HG03108 (cell line): Measurements from ENCODE around the gene ZNF516.

Experiments used
- ATAC-seq: cut with Tn5 transposase; IDR thresholded peaks from one replicate; pipeline ENCODE4 v1.9.1; 2021; ENCODE audit warnings: moderate library complexity; ENCODE audit not compliant: unreplicated experiment

The ZNF516 gene

DNA sequence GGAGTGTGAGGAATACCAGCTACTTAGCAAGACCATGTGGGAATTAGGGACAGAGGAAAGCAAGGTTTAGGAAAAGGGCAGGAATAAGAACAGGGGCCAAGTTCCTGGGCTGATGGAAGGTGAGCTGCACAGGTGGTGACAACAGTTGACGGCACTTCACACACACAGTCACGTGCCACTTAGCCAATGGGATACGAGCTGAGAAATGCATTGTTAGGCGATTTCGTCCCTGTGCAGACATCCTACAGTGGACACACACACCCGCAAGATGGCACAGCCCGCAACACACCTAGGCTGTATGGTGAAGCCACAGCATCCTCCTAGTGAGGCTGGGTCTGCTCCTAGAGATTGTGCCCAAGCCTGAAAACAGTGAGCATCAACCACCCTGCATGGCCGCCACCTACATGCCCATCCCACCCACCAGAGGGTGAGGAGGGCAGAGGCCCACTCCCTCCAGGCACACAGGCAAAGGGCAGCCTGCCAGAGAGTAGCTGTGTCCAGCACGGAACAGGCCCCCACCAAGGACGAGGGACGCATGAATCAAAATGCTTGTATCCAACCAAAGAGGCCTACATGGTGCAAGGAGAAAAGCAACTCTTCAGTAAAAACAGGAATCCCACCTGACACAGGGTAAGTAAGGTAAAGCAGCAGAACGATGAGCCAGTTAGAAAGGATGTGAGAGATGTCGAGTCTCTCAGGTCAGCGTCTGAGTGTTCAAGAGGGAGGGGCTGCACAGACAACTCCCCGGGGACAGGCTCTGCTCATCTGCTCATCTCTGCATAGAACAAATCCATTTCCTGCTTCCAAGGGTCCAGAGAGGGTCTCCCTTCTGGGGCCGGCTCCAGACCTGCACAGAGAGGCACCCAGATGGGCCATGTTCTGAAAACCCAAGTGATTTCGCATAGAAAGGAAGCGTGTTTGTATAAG, 51.3 kb downstream of the ZNF516 start:
- no peak for ATAC-seq

DNA sequence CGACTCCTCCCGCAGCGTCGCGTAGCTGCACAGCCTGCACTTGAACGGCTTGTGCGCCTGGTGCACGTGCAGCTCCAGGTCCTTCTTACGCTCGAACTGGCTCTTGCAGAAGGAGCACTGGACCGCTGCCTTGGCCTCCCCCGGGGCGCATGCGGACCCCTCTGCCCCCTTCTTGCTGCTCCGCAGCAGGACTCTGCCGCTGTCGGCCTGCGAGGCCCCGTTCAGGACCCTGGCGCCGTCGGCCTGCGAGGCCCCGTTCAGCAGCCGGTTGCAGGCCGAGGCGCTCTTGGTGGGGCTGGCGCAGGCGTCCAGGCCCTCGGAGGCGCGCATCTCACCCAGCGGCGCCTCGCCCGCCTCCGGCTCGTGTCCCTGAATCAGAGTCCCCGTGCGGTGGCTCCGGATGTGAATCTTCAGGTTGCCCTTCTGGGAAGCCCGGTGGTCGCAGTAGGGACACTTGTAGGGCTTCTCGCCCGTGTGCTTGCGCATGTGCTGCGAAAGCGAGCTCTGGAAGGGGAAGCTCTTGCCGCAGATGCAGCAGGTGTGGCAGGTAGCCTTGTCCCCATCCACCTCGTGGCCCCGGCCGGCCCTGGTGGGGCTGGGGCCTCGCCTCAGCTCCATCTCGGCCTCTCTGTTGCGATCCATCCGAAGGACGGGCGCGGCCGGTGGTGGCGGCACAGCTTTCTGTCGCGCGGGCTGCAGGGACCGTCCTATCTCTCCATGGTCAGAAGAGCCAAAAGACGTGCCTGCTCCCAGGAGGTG, 52.5 kb downstream of the ZNF516 start:
- ATAC-seq, result no peak

DNA sequence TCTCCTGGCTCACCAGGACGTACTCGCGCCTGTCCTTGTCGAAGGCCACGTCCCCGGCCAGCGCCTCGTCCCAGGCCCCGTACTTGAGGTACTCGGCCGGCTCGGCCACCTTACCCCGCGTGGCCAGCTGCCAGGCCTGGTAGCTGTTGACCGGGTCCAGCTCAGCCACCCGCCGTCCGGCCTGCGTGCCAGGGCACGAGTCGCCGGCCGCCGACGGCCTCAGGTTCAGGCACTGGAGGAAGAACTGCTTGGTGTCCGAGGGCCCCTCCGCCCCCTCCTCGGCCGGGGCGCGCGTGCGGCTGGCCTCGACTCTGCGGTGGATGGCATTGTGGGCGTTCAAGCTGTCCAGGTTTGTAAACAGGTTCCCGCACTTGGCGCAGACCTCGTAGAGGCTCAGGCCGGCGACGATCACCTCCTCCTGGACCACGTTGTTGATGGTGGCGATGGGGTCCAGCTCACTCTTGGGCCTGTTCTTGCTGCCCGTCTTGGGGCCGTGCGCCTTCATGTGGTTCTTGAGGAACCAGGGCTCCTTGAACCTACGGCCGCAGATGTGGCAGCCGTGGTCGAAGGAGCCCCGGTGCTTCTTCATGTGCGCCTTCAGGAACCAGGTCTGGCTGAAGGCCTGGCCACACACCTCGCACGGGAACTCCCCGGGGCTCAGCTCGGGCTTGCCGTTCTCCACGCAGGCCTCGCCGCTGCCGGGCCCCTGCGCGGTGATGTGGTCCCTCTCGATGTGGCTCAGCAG, 53.2 kb downstream of the ZNF516 start:
- ATAC-seq, result no peak

DNA sequence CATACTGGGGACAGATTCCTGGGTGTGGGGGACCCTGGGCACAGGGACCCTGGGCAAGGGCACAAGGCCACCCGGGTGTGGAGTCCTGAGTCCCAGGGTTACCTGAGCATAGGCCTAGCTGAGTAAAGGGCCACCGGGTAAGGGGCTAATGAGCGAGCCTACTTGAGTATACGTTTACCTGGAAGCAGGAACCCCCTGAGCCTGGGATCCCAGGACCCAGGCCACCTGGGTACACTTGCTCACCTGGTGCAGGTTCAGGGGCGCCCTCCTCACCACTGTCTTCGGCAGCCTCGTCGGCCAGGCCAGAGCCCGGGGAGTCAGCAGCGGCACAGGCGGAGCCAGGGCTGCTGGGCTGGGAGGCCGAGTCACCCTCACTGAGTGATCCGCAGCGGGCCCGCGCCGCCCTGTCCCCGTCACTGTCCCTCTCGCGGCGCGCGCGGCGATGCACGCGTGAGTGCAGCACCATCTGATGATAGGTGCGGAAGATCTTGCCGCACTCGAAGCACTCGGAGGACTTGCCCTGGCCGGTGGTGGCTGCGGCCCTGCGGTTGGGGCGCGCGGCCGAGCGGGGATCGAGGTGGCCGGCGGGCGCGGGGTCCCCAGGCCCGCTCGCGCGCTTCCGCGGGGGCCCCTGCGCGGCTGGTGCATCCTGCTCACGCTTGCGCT, 53.9 kb downstream of the ZNF516 start:
- ATAC-seq, result no peak

DNA sequence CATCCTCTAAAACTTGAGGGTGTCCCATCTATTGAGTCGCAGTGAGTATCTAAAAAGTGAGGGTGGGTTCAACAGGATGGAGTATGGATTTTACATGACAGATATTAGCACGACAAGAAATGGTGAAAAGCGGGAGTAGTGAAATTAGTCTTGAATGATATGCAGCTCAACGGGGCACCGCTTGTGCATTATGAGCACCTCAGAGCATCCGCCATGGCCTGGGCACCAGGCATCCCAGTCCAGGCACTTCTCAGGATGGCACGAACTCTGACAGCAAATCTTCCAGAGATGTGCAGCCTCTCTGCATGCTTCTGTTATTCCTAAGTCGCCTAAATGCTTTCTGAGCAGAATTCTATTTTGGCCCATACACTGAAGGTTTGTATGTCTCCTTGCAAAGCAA, 57.1 kb downstream of the ZNF516 start:
- no peak for ATAC-seq

DNA sequence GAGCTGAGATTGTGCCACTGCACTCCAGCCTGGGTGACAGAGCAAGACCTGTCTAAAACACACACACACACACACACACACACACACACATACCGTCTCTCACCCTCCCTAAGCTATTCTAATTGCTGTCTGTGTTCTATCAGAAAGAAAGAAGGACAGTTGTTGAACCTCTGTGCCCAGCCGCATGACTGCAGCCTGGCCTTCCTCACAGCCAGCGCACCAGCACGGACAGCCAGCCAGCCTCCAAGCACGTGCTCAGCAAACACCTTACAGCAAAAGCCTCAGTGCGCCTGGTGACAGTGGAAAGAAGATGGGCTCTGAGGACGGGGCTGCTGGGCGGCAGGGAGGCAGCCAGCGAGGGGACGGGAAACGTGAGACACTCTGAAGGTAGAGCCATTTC, 58.0 kb downstream of the ZNF516 start:
- no peak for ATAC-seq

DNA sequence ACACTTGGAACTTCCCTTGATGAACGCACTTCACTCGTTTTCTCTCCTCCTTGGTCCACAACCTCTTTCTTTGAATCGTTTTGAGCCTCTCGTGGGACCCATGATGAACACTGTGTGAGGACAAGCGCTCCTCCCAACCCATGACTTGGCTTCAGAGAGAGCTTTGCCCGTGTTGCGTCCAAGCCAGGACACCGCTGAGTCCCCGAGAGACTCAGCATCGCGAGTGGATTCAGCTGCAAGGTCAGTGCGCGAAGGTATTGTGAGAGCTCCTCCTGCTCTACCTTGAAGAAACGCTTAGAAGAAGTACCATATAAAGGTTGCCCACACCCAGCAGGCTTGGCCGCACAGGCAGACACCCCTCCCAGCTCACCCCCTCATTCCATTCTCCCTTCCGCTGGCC, 58.7 kb downstream of the ZNF516 start:
- ATAC-seq, result no peak

DNA sequence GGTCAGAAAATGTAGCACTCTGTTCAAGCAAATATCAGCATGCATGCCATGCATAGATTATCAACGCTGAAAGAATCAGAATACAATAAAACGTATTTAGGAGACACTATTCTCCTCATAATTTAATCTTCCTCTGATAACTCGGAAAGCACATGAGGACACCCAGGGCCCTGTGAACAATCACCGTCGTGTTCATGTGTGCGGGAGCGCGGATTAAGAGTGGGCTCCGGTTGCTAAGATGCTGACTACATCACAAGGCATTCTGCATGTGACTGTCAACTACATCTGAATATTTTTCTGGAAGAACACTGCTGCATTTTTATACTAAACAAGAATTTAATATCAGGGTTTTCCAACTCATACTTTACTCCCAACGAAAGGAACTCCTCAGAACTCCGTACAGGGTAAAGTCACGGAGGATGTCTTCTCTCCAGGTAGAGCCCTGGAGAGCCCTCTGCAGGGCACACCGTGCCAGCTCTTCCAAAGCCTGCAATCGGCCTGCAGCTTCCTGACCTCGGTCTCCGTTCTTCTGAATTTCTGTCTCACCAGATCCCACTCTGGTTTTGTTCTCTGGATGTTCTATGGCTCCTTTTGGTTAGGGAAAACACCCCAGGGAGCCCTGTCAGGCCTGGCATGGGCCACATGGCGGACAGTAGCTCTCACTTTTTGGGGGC, 59.6 kb downstream of the ZNF516 start:
- no peak for ATAC-seq

DNA sequence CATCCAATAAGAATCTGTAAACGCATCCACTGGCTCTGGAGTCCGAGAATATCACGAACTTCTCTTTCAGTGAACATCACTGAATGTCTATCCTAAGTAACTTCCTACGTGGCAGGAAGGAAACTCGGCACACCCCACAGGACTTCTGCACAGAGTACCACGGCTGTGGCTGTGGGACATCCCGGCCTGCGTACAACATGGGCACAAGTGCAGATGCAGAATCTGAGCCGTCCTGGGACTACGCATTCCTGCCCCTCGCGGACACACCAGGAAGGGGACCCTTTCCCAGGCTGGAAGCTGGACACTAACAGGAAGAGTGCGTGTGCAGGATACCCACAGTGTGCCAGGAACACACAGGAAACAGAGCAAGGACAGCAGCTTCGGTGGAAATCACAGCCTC, 60.6 kb downstream of the ZNF516 start:
- ATAC-seq, result no peak

DNA sequence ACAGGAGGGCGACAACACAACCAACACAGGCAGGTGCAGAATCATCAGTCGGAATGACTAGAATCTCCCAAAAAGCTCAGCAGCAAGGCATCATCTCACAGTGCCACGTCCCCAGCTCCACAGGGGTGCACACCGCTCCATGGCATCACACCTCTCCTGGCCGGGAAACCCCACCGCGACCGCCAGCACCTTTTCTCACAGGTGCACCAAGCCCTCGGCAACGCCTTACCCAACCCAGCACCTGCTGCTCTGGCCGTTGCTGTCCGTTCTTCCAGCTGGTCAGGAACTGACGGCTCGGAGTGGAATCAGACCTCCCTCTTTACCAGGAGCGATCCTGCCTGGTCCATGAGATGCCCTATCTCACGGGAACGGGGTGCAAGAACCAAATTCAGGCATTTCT, 61.3 kb downstream of the ZNF516 start:
- no peak for ATAC-seq

DNA sequence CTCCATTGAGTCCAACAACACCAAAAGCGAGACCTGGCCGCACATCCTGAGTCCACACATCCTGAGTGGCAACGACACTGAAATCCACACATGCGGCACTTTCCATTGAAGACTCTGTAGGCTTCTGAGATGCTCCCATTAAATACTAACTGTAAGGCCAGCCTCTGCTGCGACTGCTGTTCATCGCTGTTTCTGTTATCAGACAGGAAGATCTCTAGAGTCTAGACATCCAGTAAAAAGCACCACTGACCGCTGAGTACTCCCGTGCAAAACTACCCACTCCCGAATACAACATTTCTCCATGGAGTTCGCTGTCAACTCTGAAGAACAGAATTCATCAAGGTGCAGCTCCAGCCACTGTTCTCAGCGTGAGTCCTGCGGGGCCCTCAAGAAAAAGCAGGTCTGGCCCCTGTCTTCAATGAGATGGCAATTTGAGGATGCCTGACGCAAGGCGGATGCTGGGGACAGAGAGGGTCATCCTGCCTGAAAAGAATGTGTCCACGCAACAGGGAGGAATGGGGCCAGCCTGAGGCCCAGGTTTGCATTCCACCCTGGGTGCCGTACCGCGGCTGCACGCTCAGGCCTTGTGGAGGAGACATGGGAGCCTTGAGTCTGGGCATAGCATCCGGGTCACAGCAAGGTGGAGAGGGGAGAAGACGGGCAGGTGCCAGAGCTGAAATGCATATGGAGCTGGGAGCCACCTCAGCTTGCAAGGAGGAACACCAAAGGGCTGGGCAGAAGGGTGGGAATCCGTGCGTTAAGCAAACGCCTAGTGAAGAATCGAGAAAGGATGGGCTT, 61.9 kb downstream of the ZNF516 start:
- ATAC-seq, result no peak

DNA sequence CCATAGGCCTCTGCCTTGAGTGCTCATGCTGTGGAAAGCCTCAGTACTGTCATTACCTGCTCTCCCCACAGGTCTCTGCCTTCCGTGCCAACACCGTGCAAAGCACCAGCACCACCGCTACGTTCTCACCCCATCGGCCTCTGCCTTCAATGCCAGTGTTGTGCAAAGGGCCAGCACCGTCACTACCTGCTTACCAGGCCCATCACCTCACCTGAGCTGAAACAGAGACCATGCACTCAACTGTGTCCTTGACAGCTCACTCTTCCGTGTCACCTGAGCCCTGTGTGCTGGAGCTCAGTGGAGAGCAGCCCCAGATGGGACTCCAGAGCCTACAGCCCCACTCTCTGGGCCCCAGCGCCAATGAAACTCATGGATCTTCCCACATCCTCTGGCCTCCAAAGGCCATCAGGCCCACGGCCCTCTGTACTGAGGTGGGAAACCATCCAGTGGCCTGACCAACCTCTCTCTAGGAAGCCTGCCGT, 62.7 kb downstream of the ZNF516 start:
- ATAC-seq, result no peak

DNA sequence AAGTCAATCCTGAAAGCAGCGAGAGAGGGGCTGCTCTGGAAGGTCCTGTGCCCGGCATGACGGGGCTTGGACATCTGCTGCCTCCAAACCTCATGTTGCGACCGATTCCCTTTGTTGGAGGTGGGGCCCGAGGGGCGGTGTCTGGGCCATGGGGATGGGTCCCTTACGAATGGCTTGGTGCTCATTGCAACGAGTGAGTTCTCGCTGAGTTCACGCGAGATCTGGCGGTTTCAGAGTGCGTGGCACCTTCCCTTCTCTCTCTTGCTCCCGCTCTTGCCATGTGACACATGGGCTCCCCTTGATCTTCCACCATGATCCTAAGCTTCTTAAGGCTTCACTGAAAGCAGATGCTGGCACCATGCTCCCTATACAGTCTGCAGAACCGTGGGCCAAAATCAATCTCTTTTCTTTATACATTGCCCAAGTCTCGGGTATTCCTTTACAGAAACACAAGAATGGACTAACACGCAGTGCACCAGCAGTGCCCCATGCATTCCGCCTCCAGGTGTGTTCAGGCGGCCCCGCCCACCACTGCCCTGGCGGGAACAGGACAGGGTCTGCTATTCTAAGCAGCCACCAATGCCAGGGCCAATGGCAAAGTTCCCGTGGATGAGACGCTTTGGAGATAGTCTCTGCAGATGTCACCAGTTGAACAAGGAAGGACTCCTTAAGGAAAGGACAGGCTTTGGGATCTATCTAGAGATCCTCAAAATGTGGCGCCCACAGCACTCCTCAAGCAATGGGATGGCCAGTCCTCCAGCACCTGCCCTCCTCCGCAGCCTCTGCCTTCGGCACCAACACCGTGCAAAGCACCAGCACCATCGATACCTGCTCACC, 63.4 kb downstream of the ZNF516 start:
- no peak for ATAC-seq

DNA sequence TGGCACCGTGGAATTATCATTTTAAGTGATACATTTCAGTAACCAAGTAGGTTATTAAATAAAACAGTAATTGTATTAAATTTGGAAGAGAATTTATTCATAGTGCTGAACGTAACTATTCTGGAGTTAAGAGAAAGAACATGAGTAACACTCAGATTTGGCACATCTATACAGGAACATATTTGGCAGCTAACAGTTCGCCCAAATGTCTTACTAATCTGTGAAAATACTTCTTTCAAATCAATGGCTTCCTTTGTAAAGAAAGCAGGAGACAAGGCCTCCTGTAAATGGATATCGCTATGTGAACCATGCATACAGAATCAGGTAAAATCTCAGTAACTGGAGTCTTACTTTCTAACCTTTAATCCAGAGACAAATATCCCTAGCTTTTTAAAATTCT, 64.4 kb downstream of the ZNF516 start:
- no peak for ATAC-seq

DNA sequence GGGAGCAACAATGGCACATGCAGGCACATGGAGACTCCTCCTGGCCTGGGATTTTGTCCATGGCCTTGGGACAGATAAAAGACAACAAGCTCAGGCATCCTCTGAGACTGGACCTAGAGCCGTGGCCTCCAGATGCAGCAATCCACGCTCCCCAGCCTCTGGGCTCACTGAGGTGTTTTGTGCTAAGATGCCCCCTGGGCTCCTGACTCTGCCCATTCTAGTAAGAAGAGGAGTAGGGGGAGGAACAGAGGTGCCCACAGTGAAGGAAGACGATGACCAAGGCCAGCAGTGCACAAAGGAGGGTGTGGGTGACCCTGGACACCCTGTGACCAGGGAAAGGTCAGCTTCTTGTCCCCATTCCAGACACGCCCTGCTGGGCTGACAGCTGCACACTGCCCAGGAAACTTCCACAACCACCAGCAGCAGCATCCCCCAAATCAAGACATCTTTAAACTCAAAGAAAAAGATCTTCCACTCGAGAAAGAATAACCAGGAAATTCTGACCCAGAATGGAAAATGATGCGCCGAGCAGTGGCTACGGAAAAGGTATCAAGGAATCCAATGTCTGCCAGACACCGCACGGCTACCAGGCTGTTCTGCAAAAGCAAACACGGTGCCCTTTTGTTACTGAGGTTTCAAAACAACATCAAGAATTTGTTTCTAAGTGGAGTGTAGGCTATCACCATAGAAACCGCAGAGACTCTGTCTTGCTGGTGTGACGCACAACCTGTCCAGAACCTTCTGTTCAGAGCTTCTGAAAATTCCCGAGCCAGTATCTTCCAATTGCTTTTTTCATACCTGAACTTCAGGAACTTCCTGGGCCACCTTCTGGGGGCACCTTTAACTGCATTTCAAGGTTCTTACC, 65.5 kb downstream of the ZNF516 start:
- no peak for ATAC-seq

DNA sequence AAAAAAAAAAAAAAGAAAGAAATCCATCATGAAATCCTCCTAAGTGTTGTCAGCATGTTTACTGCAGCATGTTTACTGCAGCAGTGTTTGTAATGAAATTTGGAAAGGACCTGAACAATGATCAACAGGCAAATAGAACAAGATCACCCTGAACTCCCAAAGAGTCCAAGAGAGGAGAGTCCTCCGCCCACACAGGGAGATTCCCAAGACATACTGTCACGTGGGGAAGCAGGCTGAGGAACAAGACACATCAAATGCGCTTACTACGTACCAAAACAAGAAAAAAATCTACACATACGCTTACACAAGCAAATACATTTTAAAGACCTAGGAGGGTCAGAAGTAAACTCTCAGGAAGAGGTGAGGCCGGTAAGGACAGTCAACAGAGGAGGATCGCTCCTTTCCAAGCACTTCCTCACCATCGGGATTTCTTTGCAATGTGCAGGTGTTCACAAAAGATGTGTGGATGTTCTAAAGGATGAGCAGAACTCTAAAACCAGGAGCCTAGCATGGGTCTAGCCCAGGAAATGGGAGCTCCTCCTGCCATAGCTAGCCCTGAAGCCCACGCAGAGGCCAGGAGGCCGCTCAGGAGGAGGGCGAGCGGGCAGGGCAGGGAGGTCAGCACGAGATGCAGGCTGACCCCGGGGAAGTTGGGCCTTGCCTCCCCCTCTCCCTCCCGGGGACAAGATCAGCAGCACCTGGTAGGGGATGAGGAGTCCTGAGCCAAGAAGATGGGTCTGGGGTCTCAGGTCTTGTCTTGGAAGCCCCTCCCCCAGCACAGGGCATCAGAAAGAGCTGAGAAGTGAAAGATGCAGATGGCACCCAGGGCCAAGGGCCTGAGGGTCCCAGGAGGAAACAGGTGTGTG, 66.4 kb downstream of the ZNF516 start:
- ATAC-seq, result no peak
